Right cardiac atrium (tissue), 5 donors: ENCODE data around the gene RASL11B. TPM values are rescaled to one million over a fixed set of nuclear protein-coding genes. Genes with fewer than 3 reads are reported as not detected.

Source experiments
- ATAC-seq, 2 donors: fragments of 200-7000 bp; cut with Tn5 transposase; one replicate each; pipeline versions ENCODE4 v1.8.0 to v1.9.1; 2020; ENCODE audit warnings: moderate library complexity in 2 of 2, mild to moderate bottlenecking in 1 of 2
- DNase-seq, 3 donors: peaks; one replicate each; pipeline ENCODE4 v3.0.0-alpha.2; 2020
- H3K27ac ChIP-seq: one replicate; pipeline ENCODE4 v1.5.1; 2013; ENCODE audit warnings: mild to moderate bottlenecking, low read length, control low read depth, moderate library complexity
- H3K27me3 ChIP-seq: one replicate; pipeline ENCODE4 v1.6.1; 2013; ENCODE audit not compliant: control insufficient read depth, insufficient read depth
- H3K4me1 ChIP-seq: one replicate; pipeline ENCODE4 v1.6.1; 2013; ENCODE audit warnings: low read length; ENCODE audit not compliant: control insufficient read depth, insufficient read depth
- H3K4me3 ChIP-seq: one replicate; pipeline ENCODE4 v1.5.1; 2013; ENCODE audit warnings: low read length, control low read depth
- H3K9me3 ChIP-seq: one replicate; pipeline ENCODE4 v1.6.1; 2013; ENCODE audit warnings: low read length; ENCODE audit not compliant: control insufficient read depth
- WGBS: extraction: QIAGEN DNeasy Blood & Tissue Kit; methylation state at CpG from one replicate; pipeline ENCODE4 v1.1.7; 2013; 5-methylcytosine and 5-hydroxymethylcytosine counted together
- intact Hi-C, 4 donors: fragments of 100-400 bp; cut with DNase I; formaldehyde crosslinking; loops; one replicate each; pipeline versions ENCODE4 v1.11.0 to v1.14.0; 2022 to 2023
- polyA plus RNA-seq: library from polyadenylated mRNA; stranded (reverse); fragments of 200-250 nt; gene quantifications from one replicate; pipeline ENCODE4 v1.2.3, GENCODE V29; 2013
- total RNA-seq, 4 donors: library from RNA; stranded (reverse); fragmentation: NEBNext Ultra II Directional; extraction: Animal tissue kit (Norgen Biotek cat#: 25700); gene quantifications; one replicate each; pipeline ENCODE4 v1.2.1, GENCODE V29; 2021
- donor health status: healthy with polysubstance abuse.
- donor health status: DM: no; HTN: yes; CAD: no.
- donor health status: DM: no; HTN: no; CAD: no.
- donor health status: DM: no; HTN: yes; CAD: no; lungs with severe emphysema.
- donor health status: DM: yes; HTN: yes; CAD: no.

RASL11B gene
- total and polyA plus RNA-seq, 5 donors = 9.6 to 37.2 (median 12.7) TPM

GRCh38 chr4:52843958-52844357, 18.2 kb upstream of the RASL11B start:
- DNase-seq = peak in 1 of 3 donors; percentile 68
- Histone ChIP-seq H3K4me3 (no peak overlapping the region), H3K27ac (no peak overlapping the region), H3K27me3 (no peaks in the 10 kb centered on the region), H3K4me1 (peaks cover 12% of the 10 kb centered on the region), H3K9me3 (no peaks in the 10 kb centered on the region)
- intact Hi-C loops = no loop called here
- peak; percentile 8 to 14 for ATAC-seq
- 73% methylated on average over 3 of the region's 3 CpGs for WGBS

- WGBS = 95% methylated on average over 2 of the region's 2 CpGs
- DNase-seq = no peak
- Histone ChIP-seq H3K27ac (no peak overlapping the region), H3K9me3 (no peaks in the 10 kb centered on the region), H3K4me3 (no peak overlapping the region), H3K4me1 (peaks cover 12% of the 10 kb centered on the region), H3K27me3 (no peaks in the 10 kb centered on the region)
- ATAC-seq = no peak
- intact Hi-C loops = no loop called here
These were observed 17.5 kb upstream of the RASL11B start for GRCh38 chr4:52844596-52844995.

- intact Hi-C loops = no loop called here
- H3K4me3 ChIP-seq = no peak overlapping the region
- H3K27me3 ChIP-seq = no peaks in the 10 kb centered on the region
- 80% methylated on average over 2 of the region's 2 CpGs for WGBS
- no peak overlapping the region for H3K27ac ChIP-seq
- DNase-seq (peak in 2 of 3 donors; percentile 50 to 68), ATAC-seq (peak; percentile 49 to 64)
- peaks cover 9% of the 10 kb centered on the region for H3K4me1 ChIP-seq
- no peaks in the 10 kb centered on the region for H3K9me3 ChIP-seq
These were observed 15.6 kb upstream of the RASL11B start for GRCh38 chr4:52846502-52846901.

- WGBS = 86% methylated on average over 6 of the region's 6 CpGs
- Histone ChIP-seq H3K27me3 (no peaks in the 10 kb centered on the region), H3K4me1 (peaks cover 2% of the 10 kb centered on the region), H3K27ac (no peak overlapping the region), H3K4me3 (no peak overlapping the region), H3K9me3 (no peaks in the 10 kb centered on the region)
- DNase-seq = no peak
- no peak for ATAC-seq
- intact Hi-C loops = no loop called here
These were observed 13.9 kb upstream of the RASL11B start for GRCh38 chr4:52848254-52848653.

GRCh38 chr4:52850406-52851124, 11.6 kb upstream of the RASL11B start:
- 84% methylated on average over 3 of the region's 3 CpGs for WGBS
- H3K27me3 ChIP-seq = no peaks in the 10 kb centered on the region

GRCh38 chr4:52852041-52852440, 10.1 kb upstream of the RASL11B start:
- no peak overlapping the region for H3K4me3 ChIP-seq
- no peaks in the 10 kb centered on the region for H3K27me3 ChIP-seq
- WGBS = 71% methylated on average over 1 of the region's 1 CpG
- H3K27ac ChIP-seq = no peak overlapping the region
- no peak for DNase-seq
- no peak for ATAC-seq
- H3K4me1 ChIP-seq = peaks cover 2% of the 10 kb centered on the region
- intact Hi-C loops = loop anchor here in 1 of 4 donors (10.0 kb wide), 1 partner anchor 133 kb away; no protein-coding TSS in a partner anchor
- no peaks in the 10 kb centered on the region for H3K9me3 ChIP-seq

More at GRCh38 chr4:52850406-52851124, 11.6 kb upstream of the RASL11B start:
- no peak for DNase-seq
- no peaks in the 10 kb centered on the region for H3K9me3 ChIP-seq
- no peak overlapping the region for H3K27ac ChIP-seq
- H3K4me1 ChIP-seq = peaks cover 2% of the 10 kb centered on the region
- intact Hi-C loops = loop anchor here in 1 of 4 donors (10.0 kb wide), 1 partner anchor 134 kb away; no protein-coding TSS in a partner anchor
- H3K4me3 ChIP-seq = no peak overlapping the region
- ATAC-seq = no peak

- no peak overlapping the region for H3K4me3 ChIP-seq
- peak in 1 of 3 donors; percentile 49 for DNase-seq
- no peaks in the 10 kb centered on the region for H3K27me3 ChIP-seq
- H3K27ac ChIP-seq = peak overlapping the region; percentile 72
- H3K4me1 ChIP-seq = peaks cover 2% of the 10 kb centered on the region
- H3K9me3 ChIP-seq = no peaks in the 10 kb centered on the region
- WGBS = 42% methylated on average over 3 of the region's 3 CpGs
- ATAC-seq = peak in 1 of 2 donors; percentile 65
- intact Hi-C loops = loop anchor here in 1 of 4 donors (10.0 kb wide), 1 partner anchor 132 kb away; no protein-coding TSS in a partner anchor
These were observed 9.4 kb upstream of the RASL11B start for GRCh38 chr4:52852711-52853110.

GRCh38 chr4:52853351-52853750, 8.8 kb upstream of the RASL11B start:
- H3K4me3 ChIP-seq = no peak overlapping the region
- no peaks in the 10 kb centered on the region for H3K9me3 ChIP-seq
- H3K27me3 ChIP-seq = no peaks in the 10 kb centered on the region
- peak; percentile 54 to 62 for ATAC-seq
- peaks cover 2% of the 10 kb centered on the region for H3K4me1 ChIP-seq
- intact Hi-C loops = loop anchor here in 1 of 4 donors (10.0 kb wide), 1 partner anchor 131 kb away; no protein-coding TSS in a partner anchor
- H3K27ac ChIP-seq = no peak overlapping the region
- DNase-seq = no peak

GRCh38 chr4:52856801-52857200, 5.3 kb upstream of the RASL11B start:
- Histone ChIP-seq H3K27ac (no peak overlapping the region), H3K4me3 (no peak overlapping the region), H3K9me3 (no peaks in the 10 kb centered on the region), H3K27me3 (no peaks in the 10 kb centered on the region), H3K4me1 (peaks cover 2% of the 10 kb centered on the region)
- 93% methylated on average over 1 of the region's 1 CpG for WGBS
- DNase-seq = no peak
- ATAC-seq = no peak
- intact Hi-C loops = loop anchor here in 1 of 4 donors (10.0 kb wide), 1 partner anchor 128 kb away; no protein-coding TSS in a partner anchor

GRCh38 chr4:52860361-52860760, 1.8 kb upstream of the RASL11B start:
- no peaks in the 10 kb centered on the region for H3K27me3 ChIP-seq
- intact Hi-C loops = loop anchor here in 3 of 4 donors (5.0 to 10.0 kb wide), 5 partner anchors 94 to 308 kb away; partner anchors contain the start of gene ERVMER34-1 (in 1 of the 3)
- ATAC-seq (no peak), DNase-seq (no peak)
- no peaks in the 10 kb centered on the region for H3K9me3 ChIP-seq
- WGBS = 93% methylated on average over 2 of the region's 2 CpGs
- H3K27ac ChIP-seq = no peak overlapping the region
- H3K4me3 ChIP-seq = no peak overlapping the region
- no peaks in the 10 kb centered on the region for H3K4me1 ChIP-seq

- ATAC-seq = peak; percentile 4 to 11
These were observed 820 bp upstream of the RASL11B start for GRCh38 chr4:52861171-52861823.

More at GRCh38 chr4:52861171-52861823, 820 bp upstream of the RASL11B start:
- H3K4me1 ChIP-seq = no peaks in the 10 kb centered on the region
- WGBS = 35% methylated on average over 26 of the region's 26 CpGs
- intact Hi-C loops = loop anchor here in 3 of 4 donors (5.0 to 10.0 kb wide), 5 partner anchors 94 to 309 kb away; partner anchors contain the start of gene ERVMER34-1 (in 1 of the 3)
- H3K9me3 ChIP-seq = no peaks in the 10 kb centered on the region
- no peaks in the 10 kb centered on the region for H3K27me3 ChIP-seq
- DNase-seq = no peak
- H3K4me3 ChIP-seq = peak overlapping the region; percentile 49
- H3K27ac ChIP-seq = peak overlapping the region; percentile 46
